SJCRH30 (cell line): ENCODE results near the gene KIF2A. TPM values are rescaled to one million over a fixed set of nuclear protein-coding genes. Genes with fewer than 3 reads are reported as not detected.
A peak's percentile ranks its signal among the peaks of the same experiment; 100 is the strongest.
"Not testable (repeated sequence)": the region's sequence is repeated elsewhere in the genome, so short reads cannot be mapped to it uniquely, and the experiment has no call there.

Experiments
- DNase-seq, 2 experiments: peaks; one replicate each; pipeline ENCODE4 v3.0.0-alpha.2; 2015 to 2020
- H3K27ac ChIP-seq: fragments of 250-450 bp; sonication (Bioruptor Pico); 2 replicates; pipeline ENCODE4 v1.5.1; 2020; ENCODE audit warnings: mild to moderate bottlenecking, moderate library complexity
- H3K27me3 ChIP-seq: fragments of 250-450 bp; sonication (Bioruptor Pico); 2 replicates; pipeline ENCODE4 v1.5.1; 2020; ENCODE audit warnings: mild to moderate bottlenecking, moderate library complexity
- H3K36me3 ChIP-seq: fragments of 250-450 bp; sonication (Bioruptor Pico); 2 replicates; pipeline ENCODE4 v1.5.1; 2020; ENCODE audit warnings: mild to moderate bottlenecking, moderate library complexity
- H3K4me1 ChIP-seq: fragments of 250-450 bp; sonication (Bioruptor Pico); 2 replicates; pipeline ENCODE4 v1.5.1; 2020; ENCODE audit warnings: mild to moderate bottlenecking, moderate library complexity
- H3K4me3 ChIP-seq: fragments of 250-450 bp; sonication (Bioruptor Pico); 2 replicates; pipeline ENCODE4 v1.5.1; 2020; ENCODE audit warnings: mild to moderate bottlenecking, moderate library complexity
- H3K9me3 ChIP-seq: fragments of 250-450 bp; sonication (Bioruptor Pico); replicated peaks from 2 replicates; pipeline ENCODE4 v1.5.1; 2020; ENCODE audit warnings: mild to moderate bottlenecking, moderate library complexity
- total RNA-seq: library from RNA; depleted of rRNA; stranded (reverse); fragments of >200 nt; shearing (Covaris generic); gene quantifications from 2 replicates; pipeline ENCODE4 v1.2.3, GENCODE V29; 2014

Gene KIF2A
- total RNA-seq, 1 experiment from 2014 or later: 77.7 TPM

DNA sequence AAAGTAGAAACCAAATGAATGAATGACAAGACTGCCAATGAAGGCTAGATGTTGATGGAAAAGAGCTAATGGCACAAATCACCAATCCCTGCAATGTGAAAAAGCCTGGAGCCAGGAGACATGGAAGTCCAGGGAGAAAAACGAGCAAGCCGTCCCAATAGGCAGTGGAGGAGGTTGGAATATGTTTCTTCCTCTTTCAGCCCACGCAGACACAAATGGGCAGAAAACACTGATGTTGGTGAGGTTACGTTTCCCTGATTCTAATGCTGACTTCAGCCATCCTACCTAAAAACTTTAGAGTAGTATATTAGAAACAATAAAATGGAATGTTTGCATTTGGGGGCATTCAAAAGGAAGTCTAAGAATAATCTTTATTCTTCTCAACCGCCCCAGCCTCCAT is 23.9 kb upstream of the KIF2A start:
- no peaks in the 10 kb centered on the region for H3K27me3 ChIP-seq
- no peak overlapping the region for H3K4me3 ChIP-seq
- H3K4me1 ChIP-seq: no peaks in the 10 kb centered on the region
- no peak overlapping the region for H3K27ac ChIP-seq
- no peaks in the 10 kb centered on the region for H3K36me3 ChIP-seq
- no peaks in the 10 kb centered on the region for H3K9me3 ChIP-seq
- no peak for DNase-seq

DNA sequence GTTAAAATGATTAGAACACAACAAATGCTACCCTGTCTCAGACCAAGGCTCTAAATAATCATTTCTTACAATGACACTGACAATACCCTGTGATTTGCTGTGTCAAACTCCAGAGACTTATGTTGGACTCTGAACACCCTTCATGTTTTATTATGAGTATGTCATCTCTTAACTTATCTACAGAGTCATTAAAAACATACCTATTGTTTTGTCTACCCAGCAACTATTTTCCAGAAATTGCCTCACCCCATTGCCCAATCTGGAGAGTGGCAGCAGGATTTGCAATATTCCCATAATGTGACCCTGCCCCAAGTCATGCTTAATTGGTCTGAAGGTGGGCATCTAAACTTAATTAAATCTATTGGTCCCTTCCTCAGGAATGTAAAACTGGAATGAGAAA is 23.0 kb upstream of the KIF2A start:
- no peaks in the 10 kb centered on the region for H3K36me3 ChIP-seq
- H3K27me3 ChIP-seq: no peaks in the 10 kb centered on the region
- no peaks in the 10 kb centered on the region for H3K4me1 ChIP-seq
- no peak overlapping the region for H3K27ac ChIP-seq
- H3K4me3 ChIP-seq: no peak overlapping the region
- no peaks in the 10 kb centered on the region for H3K9me3 ChIP-seq
- no peak for DNase-seq

- Histone ChIP-seq H3K27ac (no peak overlapping the region), H3K9me3 (no peaks in the 10 kb centered on the region), H3K27me3 (no peaks in the 10 kb centered on the region), H3K36me3 (no peaks in the 10 kb centered on the region), H3K4me3 (no peak overlapping the region), H3K4me1 (no peaks in the 10 kb centered on the region)
- DNase-seq: no peak
Observed at GRCh38 chr5:62283861-62284260, 22.1 kb upstream of the KIF2A start.

GRCh38 chr5:62284946-62285891 is 20.8 kb upstream of the KIF2A start:
- H3K27me3 ChIP-seq: no peaks in the 10 kb centered on the region

DNA sequence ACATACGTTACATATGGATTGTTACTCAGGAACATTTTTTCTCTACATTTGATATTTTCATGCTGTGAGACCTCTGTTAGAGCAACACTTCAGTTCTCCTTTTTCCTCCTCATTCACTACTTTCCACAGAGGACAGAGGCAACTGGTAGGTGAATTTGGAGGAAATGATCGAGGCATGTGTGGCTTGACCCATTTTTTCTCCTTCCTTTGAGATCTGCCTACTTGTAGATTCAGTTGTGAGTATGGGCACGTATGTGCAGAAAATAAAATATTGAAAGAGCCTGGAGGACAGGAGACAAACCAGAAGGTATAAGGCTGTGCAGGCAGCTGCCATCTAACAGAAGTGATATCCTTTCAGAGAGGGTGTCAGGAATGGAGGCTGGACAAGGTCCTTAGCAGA is 19.2 kb upstream of the KIF2A start:
- no peaks in the 10 kb centered on the region for H3K27me3 ChIP-seq
- H3K36me3 ChIP-seq: no peaks in the 10 kb centered on the region
- no peaks in the 10 kb centered on the region for H3K9me3 ChIP-seq
- H3K27ac ChIP-seq: no peak overlapping the region
- no peak overlapping the region for H3K4me3 ChIP-seq
- H3K4me1 ChIP-seq: no peaks in the 10 kb centered on the region
- no peak for DNase-seq

More at GRCh38 chr5:62284946-62285891, 20.8 kb upstream of the KIF2A start:
- Histone ChIP-seq H3K36me3 (no peaks in the 10 kb centered on the region), H3K9me3 (no peaks in the 10 kb centered on the region), H3K27ac (no peak overlapping the region), H3K4me3 (no peak overlapping the region), H3K4me1 (no peaks in the 10 kb centered on the region)
- DNase-seq: no peak

DNA sequence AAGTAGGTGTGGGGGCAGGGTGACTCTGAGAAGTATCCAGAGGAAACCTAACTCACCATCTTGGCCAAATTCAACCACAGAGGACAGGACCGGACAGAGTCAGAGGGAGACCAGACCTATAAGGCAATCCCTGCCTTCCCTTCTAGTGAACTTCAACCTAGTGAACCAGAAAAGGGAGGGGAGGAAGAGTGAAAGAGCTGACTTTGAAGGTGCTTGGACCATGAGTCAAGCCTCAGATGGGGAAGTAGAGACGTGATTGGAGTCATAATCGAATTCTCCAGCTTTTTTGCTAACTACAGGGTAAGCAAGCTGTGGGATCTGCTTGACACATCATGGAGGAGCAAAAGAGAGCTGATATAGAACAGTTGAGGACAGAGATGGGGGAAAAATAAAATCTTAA is 18.8 kb upstream of the KIF2A start:
- Histone ChIP-seq H3K9me3 (no peaks in the 10 kb centered on the region), H3K4me3 (no peak overlapping the region), H3K36me3 (no peaks in the 10 kb centered on the region), H3K27ac (no peak overlapping the region), H3K4me1 (no peaks in the 10 kb centered on the region), H3K27me3 (no peaks in the 10 kb centered on the region)
- no peak for DNase-seq

GRCh38 chr5:62288118-62288517 is 17.9 kb upstream of the KIF2A start:
- H3K36me3 ChIP-seq: no peaks in the 10 kb centered on the region
- H3K9me3 ChIP-seq: no peaks in the 10 kb centered on the region
- H3K4me1 ChIP-seq: no peaks in the 10 kb centered on the region
- DNase-seq: no peak
- H3K27me3 ChIP-seq: no peaks in the 10 kb centered on the region
- H3K4me3 ChIP-seq: no peak overlapping the region
- H3K27ac ChIP-seq: no peak overlapping the region

GRCh38 chr5:62289813-62290212 is 16.2 kb upstream of the KIF2A start:
- DNase-seq: no peak
- Histone ChIP-seq H3K27me3 (no peaks in the 10 kb centered on the region), H3K4me3 (no peak overlapping the region), H3K27ac (no peak overlapping the region), H3K9me3 (no peaks in the 10 kb centered on the region), H3K36me3 (no peaks in the 10 kb centered on the region), H3K4me1 (no peaks in the 10 kb centered on the region)

DNA sequence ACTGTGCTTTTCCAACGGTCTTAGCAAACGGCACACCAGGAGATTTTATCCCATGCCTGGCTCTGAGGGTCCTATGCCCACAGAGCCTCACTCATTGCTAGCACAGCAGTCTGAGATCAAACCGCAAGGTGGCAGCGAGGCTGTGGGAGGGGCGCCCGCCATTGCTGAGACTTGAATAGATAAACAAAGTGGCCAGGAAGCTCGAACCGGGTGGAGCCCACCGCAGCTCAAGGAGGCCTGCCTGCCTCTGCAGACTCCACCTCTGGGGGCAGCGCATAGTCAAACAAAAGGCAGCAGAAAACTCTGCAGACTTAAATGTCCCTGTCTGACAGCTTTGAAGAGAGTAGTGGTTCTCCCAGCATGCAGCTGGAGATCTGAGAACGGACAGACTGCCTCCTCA is 14.2 kb upstream of the KIF2A start:
- H3K36me3 ChIP-seq, H3K9me3 ChIP-seq, H3K27me3 ChIP-seq, H3K4me3 ChIP-seq, H3K4me1 ChIP-seq, DNase-seq, H3K27ac ChIP-seq: not testable (repeated sequence)

DNA sequence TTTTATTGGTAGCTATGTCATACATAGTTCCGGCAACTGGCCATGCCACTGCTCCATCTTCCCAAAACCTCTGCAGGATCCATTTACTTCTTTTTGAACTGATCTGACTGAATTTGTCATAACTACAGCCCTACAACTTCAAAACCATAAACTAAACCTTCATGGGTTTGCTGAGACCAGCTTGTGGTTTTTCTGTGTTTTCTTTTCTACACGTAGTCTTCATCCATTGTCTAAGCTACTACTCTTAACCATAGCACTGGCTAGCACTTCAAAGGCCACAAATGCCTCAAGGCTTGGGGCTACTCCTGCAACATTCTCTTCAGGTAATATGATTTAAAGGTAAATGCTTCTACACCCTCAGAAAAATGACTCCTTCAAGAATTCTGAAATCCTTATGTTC is 9.0 kb upstream of the KIF2A start:
- Histone ChIP-seq H3K27me3 (no peaks in the 10 kb centered on the region), H3K36me3 (no peaks in the 10 kb centered on the region), H3K4me3 (no peak overlapping the region), H3K9me3 (no peaks in the 10 kb centered on the region), H3K4me1 (no peaks in the 10 kb centered on the region), H3K27ac (no peak overlapping the region)
- no peak for DNase-seq

DNA sequence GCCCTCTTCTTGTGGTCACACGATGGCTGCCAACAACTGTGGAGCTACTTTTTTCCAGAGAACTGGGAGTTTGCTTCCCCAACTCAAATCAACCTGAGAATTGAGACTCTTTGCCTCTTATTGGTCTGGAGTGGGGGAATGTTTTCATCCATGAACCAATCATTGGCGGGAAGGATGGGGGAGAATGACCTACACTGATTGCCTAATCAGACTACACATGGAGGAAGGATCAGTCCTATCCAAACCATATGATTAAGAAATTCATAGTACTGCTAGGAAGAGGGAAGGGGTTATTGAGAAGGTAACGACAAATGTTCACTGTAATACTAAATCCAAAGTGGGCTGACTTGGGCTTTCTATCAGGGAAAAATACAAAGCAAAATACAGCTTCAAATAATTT is 7.9 kb upstream of the KIF2A start:
- no peaks in the 10 kb centered on the region for H3K4me1 ChIP-seq
- DNase-seq: no peak
- no peak overlapping the region for H3K27ac ChIP-seq

DNA sequence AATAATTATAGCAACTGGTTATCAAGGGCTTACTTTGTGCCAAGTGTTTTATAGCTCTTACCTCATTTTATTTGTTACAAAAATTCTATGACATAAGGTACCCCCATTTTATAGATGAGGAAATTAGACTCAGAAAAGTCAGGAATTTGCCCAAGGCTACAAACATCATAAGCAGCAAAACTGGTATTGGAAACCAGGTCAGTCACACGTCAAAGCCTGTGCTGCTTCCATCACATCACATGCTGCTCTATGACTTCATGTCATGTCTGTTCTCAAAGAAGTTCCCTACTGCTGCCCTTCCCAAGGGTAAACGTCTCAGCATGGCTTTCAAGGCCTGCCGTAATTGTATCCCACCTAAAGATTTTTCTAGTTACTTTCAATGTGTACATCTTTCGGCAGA is 6.9 kb upstream of the KIF2A start:
- Histone ChIP-seq H3K27ac (no peak overlapping the region), H3K9me3 (no peaks in the 10 kb centered on the region), H3K4me3 (no peak overlapping the region), H3K27me3 (no peaks in the 10 kb centered on the region), H3K36me3 (no peaks in the 10 kb centered on the region), H3K4me1 (no peaks in the 10 kb centered on the region)
- DNase-seq: no peak

More for the DNA sequence above, 7.9 kb upstream of the KIF2A start:
- H3K27me3 ChIP-seq: no peaks in the 10 kb centered on the region
- no peak overlapping the region for H3K4me3 ChIP-seq
- no peaks in the 10 kb centered on the region for H3K9me3 ChIP-seq
- no peaks in the 10 kb centered on the region for H3K36me3 ChIP-seq

GRCh38 chr5:62299600-62299999 is 6.4 kb upstream of the KIF2A start:
- DNase-seq: no peak
- Histone ChIP-seq H3K9me3 (no peaks in the 10 kb centered on the region), H3K36me3 (no peaks in the 10 kb centered on the region), H3K4me1 (no peaks in the 10 kb centered on the region), H3K27ac (no peak overlapping the region), H3K4me3 (no peak overlapping the region), H3K27me3 (no peaks in the 10 kb centered on the region)

- Histone ChIP-seq H3K27ac (peak overlapping the region; percentile 88), H3K4me1 (no peaks in the 10 kb centered on the region), H3K36me3 (peaks cover 7% of the 10 kb centered on the region; the same call in 1 of the 2 replicates), H3K27me3 (no peaks in the 10 kb centered on the region), H3K4me3 (peak overlapping the region; percentile 99), H3K9me3 (no peaks in the 10 kb centered on the region)
- DNase-seq: no peak
Observed at GRCh38 chr5:62305358-62305714, 670 bp upstream of the KIF2A start.

GRCh38 chr5:62306323-62306895 is 403 bp downstream of the KIF2A start:
- Histone ChIP-seq H3K4me1 (no peaks in the 10 kb centered on the region), H3K4me3 (peak overlapping the region; percentile 99), H3K27me3 (no peaks in the 10 kb centered on the region), H3K9me3 (no peaks in the 10 kb centered on the region), H3K36me3 (peaks cover 7% of the 10 kb centered on the region; the same call in 1 of the 2 replicates), H3K27ac (peak overlapping the region; percentile 88)
- no peak for DNase-seq
